ENCODE results near the gene CNTN5.

GRCh38 chr11:99068832-99069231, 48.1 kb downstream of the CNTN5 start:
- TF ChIP-seq TAF1 (IDR thresholded peaks at IDR 0.05; ENCODE audit: borderline replicate concordance, low read depth, low read length) (no peak), CTCF (IDR thresholded peaks at IDR 0.05) (no peak), EP300 (IDR thresholded peaks at IDR 0.05; ENCODE audit: borderline replicate concordance in 1 of 2, low read depth in 1 of 2, low read length in 1 of 2) (no peak), RXRA (IDR thresholded peaks at IDR 0.05; ENCODE audit: borderline replicate concordance, low read depth) (no peak)

Data from SK-N-SH (cell line).